ENCODE results near the gene TBC1D30.

- TF ChIP-seq ZNF8 (CRISPR knock-in tag; IDR thresholded peaks at IDR 0.05) = no peak
- TF ChIP-seq ZNF70 (CRISPR knock-in tag; IDR thresholded peaks at IDR 0.05) = no peak
- TF ChIP-seq CREB5 (CRISPR knock-in tag; IDR thresholded peaks at IDR 0.05; ENCODE audit: low read depth) = no peak
- TF ChIP-seq ARNTL (CRISPR knock-in tag; IDR thresholded peaks at IDR 0.05; ENCODE audit: borderline replicate concordance, low read depth) = no peak
Measured at GRCh38 chr12:64864319-64864718, 39.9 kb downstream of the TBC1D30 start.
